ENCODE data around the gene PXDN. TPM values are rescaled to one million over a fixed set of nuclear protein-coding genes. Genes with fewer than 3 reads are reported as not detected.
"Not testable (repeated sequence)": the region's sequence is repeated elsewhere in the genome, so short reads cannot be mapped to it uniquely, and the experiment has no call there.

The PXDN gene
- total RNA-seq, 2 experiments from 2014 or later, result not detected

DNA sequence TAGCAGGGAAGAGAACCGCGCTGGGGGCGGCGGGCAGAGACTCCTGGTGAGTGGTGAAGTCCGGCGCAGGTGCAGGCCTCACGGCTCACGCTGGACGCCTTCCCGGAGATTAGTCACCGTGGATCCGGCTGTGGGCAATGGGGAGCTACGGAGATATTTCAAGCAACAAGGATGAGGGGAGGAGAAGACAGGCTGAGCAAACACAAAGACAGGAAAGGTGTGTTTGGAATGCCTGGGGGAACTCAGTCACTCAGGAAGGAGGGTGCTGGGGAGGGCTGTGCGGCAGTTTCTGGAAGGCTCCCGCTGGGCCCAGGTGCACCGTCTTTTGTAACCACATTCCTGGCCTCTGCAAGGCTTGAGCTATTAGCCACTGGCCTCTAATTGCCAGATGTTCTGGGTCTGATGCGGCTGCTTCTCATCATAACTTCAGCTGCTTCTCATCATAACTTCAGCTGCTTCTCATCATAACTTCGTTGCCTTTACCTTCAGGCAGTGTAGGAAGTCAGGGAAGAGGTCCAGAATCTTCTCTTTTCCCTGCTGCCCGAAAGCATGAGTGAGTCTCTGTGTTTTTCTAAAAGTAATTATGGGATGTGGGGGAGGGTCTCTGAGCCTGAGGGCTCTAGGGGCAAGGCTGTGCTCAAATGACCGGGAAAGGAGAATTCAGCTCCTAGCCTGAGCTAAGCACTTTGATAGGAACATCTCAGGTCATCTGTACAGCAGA is 118.9 kb downstream of the PXDN start:
- no peak for DNase-seq
- H3K4me1 Mint-ChIP-seq (ENCODE audit: low read depth), result no peaks in the 10 kb centered on the region
- POLR2A ChIA-PET, result no interaction called here
- H3K27ac Mint-ChIP-seq, result no peak overlapping the region
- CTCF ChIA-PET, result no interaction called here
- H3K9me3 Mint-ChIP-seq, result no peaks in the 10 kb centered on the region
- H3K4me3 Mint-ChIP-seq, result no peak overlapping the region
- no peaks in the 10 kb centered on the region for H3K36me3 Mint-ChIP-seq
- peaks cover 3% of the 10 kb centered on the region for H3K27me3 Mint-ChIP-seq
- intact Hi-C loops (cut with micrococcal nuclease), result no loop called here

DNA sequence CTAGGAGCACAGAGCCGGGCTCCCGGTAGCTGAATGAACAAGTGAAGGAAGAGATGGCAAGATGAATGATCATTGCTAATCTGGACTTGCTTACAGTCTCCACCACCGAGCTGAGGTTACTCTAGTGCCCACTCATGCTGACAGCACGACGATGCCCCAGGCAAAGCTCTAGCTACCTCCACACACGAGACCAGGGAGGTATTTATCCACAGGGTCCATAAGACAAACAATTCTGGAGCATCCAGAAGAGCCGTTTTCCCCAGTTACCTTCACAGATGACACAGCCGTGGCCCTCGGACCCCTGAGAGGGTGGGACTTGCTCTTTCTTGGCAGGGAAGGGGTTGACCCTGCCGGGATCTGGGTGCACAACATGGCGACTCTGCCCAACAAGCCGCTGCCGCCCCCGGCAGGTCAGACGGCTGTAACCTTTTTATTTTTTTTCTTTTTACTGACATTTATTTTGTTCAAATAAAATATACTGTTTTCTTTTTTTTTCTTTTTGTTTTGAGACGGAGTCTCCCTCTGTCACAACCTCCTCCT is 120.3 kb downstream of the PXDN start:
- H3K27me3 Mint-ChIP-seq, result peaks cover 3% of the 10 kb centered on the region
- intact Hi-C loops (cut with micrococcal nuclease), result no loop called here
- no peak overlapping the region for H3K27ac Mint-ChIP-seq
- POLR2A ChIA-PET, result no interaction called here
- DNase-seq, result no peak
- no peaks in the 10 kb centered on the region for H3K36me3 Mint-ChIP-seq
- CTCF ChIA-PET, result no interaction called here
- H3K4me1 Mint-ChIP-seq (ENCODE audit: low read depth), result no peaks in the 10 kb centered on the region
- no peaks in the 10 kb centered on the region for H3K9me3 Mint-ChIP-seq
- no peak overlapping the region for H3K4me3 Mint-ChIP-seq

DNA sequence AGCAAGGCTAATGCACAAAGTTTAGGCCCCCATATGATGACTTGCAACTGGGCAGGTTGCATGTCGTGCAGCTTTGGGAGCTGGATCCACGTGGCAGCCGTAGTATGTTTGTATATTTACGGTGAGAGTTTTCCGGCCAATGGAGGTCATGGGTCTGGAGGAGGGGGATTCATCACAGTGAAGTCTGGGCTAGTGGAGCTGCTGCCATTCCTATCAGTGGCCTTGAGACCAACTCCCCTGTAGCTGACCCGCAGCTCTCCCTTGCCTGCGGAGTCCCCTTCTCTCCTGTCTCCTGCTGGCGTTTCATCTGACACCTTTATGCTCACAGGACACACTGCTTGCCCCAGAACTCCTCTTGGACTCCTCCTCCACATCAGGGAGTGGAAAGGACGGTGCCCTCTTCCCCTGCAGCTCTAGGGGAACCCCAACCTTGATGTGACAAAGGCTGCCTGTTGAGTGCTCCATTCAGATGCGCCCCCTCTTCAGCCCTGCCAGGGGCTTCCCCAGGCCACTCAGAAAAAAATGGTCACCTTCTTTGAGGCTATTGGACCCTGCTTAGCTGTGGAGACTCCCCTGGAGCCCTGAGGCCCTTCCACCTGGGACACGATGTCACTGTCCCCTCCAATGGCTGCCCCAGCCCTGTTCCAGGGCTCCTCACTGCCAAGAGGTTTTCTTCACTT is 121.7 kb downstream of the PXDN start:
- no peak overlapping the region for H3K4me3 Mint-ChIP-seq
- no peak for DNase-seq
- H3K4me1 Mint-ChIP-seq (ENCODE audit: low read depth), result no peaks in the 10 kb centered on the region
- CTCF ChIA-PET, result no interaction called here
- H3K36me3 Mint-ChIP-seq, result no peaks in the 10 kb centered on the region
- H3K27me3 Mint-ChIP-seq, result peaks cover 3% of the 10 kb centered on the region
- intact Hi-C loops (cut with micrococcal nuclease), result no loop called here
- no peaks in the 10 kb centered on the region for H3K9me3 Mint-ChIP-seq
- H3K27ac Mint-ChIP-seq, result no peak overlapping the region
- POLR2A ChIA-PET, result no interaction called here

DNA sequence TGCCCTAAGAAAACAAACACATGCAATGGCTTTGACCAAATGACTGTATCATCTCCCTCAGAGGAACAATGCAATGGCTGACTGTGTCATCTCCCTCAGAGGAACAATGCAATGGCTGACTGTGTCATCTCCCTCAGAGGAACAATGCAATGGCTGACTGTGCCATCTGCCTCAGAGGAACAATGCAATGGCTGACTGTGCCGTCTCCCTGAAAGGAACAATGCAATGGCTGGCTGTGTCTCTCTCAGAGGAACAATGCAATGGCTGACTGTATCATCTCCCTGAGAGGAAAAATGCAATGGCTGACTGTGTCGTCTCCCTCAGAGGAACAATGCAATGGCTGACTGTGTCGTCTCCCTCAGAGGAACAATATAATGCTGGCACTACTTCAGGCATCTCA is 122.3 kb downstream of the PXDN start:
- intact Hi-C loops (cut with micrococcal nuclease); H3K36me3 Mint-ChIP-seq; DNase-seq; POLR2A ChIA-PET; H3K9me3 Mint-ChIP-seq; H3K27ac Mint-ChIP-seq; H3K4me3 Mint-ChIP-seq; H3K27me3 Mint-ChIP-seq; CTCF ChIA-PET; H3K4me1 Mint-ChIP-seq (ENCODE audit: low read depth): not testable (repeated sequence)

GRCh38 chr2:1621501-1621900 is 122.8 kb downstream of the PXDN start:
- Mint-ChIP-seq H3K27ac (no peak overlapping the region), H3K4me3 (no peak overlapping the region), H3K36me3 (no peaks in the 10 kb centered on the region), H3K4me1 (ENCODE audit: low read depth) (no peaks in the 10 kb centered on the region), H3K27me3 (peaks cover 3% of the 10 kb centered on the region), H3K9me3 (no peaks in the 10 kb centered on the region)
- intact Hi-C loops (cut with micrococcal nuclease), result no loop called here
- no peak for DNase-seq
- ChIA-PET CTCF (no interaction called here), POLR2A (no interaction called here)

DNA sequence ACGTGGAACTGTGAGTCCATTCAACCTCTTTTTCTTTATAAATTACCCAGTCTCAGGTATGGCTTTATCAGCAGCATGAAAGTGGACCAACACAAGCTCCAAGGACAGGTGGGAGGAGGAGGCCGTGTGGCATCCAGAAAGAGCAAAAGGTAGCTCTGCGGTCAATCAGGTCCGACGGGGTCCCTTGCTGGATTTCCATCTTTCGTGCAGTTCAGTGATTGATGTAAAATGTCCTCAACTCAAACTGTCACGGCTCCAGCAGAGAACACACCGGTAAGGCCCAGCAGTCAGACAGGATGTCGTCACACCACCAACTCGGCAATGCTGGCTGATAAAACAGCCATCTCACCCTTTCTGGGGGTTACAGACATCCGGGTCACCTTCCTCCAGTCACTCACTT is 123.3 kb downstream of the PXDN start:
- Mint-ChIP-seq H3K4me1 (ENCODE audit: low read depth) (no peaks in the 10 kb centered on the region), H3K9me3 (no peaks in the 10 kb centered on the region), H3K27ac (no peak overlapping the region), H3K36me3 (no peaks in the 10 kb centered on the region), H3K4me3 (no peak overlapping the region), H3K27me3 (peaks cover 2% of the 10 kb centered on the region)
- POLR2A ChIA-PET, result no interaction called here
- CTCF ChIA-PET, result no interaction called here
- DNase-seq, result no peak
- intact Hi-C loops (cut with micrococcal nuclease), result no loop called here

GRCh38 chr2:1620081-1620480 is 124.2 kb downstream of the PXDN start:
- intact Hi-C loops (cut with micrococcal nuclease), result no loop called here
- H3K27me3 Mint-ChIP-seq, result peaks cover 1% of the 10 kb centered on the region
- DNase-seq, result no peak
- H3K9me3 Mint-ChIP-seq, result no peaks in the 10 kb centered on the region
- no peak overlapping the region for H3K27ac Mint-ChIP-seq
- ChIA-PET POLR2A (no interaction called here), CTCF (no interaction called here)
- no peaks in the 10 kb centered on the region for H3K4me1 Mint-ChIP-seq (ENCODE audit: low read depth)
- no peaks in the 10 kb centered on the region for H3K36me3 Mint-ChIP-seq
- no peak overlapping the region for H3K4me3 Mint-ChIP-seq

DNA sequence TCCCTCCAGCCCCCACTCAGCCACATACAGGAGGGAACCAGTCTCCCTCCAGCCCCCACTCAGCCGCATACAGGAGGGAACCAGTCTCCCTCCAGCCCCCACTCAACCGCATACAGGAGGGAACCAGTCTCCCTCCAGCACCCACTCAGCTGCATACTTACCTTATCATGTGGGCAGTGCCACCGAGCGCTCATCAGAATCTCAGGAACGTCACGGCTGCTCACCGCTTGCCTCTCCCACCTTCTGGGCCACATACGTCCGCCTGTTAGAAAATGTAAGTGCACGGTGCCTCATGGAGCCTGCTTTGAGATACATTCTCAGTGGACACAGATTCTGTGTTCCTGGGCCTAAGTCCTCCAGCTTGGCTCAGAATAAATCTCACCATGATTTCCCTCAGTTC is 124.8 kb downstream of the PXDN start:
- Mint-ChIP-seq H3K36me3 (no peaks in the 10 kb centered on the region), H3K4me1 (ENCODE audit: low read depth) (no peaks in the 10 kb centered on the region), H3K4me3 (no peak overlapping the region), H3K27ac (no peak overlapping the region), H3K27me3 (peaks cover 2% of the 10 kb centered on the region), H3K9me3 (no peaks in the 10 kb centered on the region)
- intact Hi-C loops (cut with micrococcal nuclease), result no loop called here
- ChIA-PET POLR2A (no interaction called here), CTCF (no interaction called here)
- DNase-seq, result no peak

DNA sequence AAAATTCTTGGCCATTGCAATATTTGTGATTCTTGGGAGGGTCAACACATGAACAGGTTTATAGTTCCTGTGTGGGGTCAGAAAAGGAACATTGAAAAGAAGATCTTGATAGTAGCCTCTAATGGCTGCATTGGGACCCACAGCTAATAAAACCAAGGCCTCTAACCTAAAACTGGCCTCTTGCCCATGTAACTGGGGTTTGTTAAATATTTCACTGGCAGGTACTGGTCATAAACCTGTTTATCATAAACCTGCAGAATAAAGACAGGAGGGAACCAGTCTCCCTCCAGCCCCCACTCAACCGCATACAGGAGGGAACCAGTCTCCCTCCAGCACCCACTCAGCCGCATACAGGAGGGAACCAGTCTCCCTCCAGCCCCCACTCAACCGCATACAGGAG is 125.3 kb downstream of the PXDN start:
- H3K9me3 Mint-ChIP-seq, result no peaks in the 10 kb centered on the region
- POLR2A ChIA-PET, result no interaction called here
- intact Hi-C loops (cut with micrococcal nuclease), result no loop called here
- peaks cover 3% of the 10 kb centered on the region for H3K27me3 Mint-ChIP-seq
- DNase-seq, result no peak
- H3K4me1 Mint-ChIP-seq (ENCODE audit: low read depth), result no peaks in the 10 kb centered on the region
- CTCF ChIA-PET, result no interaction called here
- no peaks in the 10 kb centered on the region for H3K36me3 Mint-ChIP-seq
- no peak overlapping the region for H3K4me3 Mint-ChIP-seq
- H3K27ac Mint-ChIP-seq, result no peak overlapping the region

DNA sequence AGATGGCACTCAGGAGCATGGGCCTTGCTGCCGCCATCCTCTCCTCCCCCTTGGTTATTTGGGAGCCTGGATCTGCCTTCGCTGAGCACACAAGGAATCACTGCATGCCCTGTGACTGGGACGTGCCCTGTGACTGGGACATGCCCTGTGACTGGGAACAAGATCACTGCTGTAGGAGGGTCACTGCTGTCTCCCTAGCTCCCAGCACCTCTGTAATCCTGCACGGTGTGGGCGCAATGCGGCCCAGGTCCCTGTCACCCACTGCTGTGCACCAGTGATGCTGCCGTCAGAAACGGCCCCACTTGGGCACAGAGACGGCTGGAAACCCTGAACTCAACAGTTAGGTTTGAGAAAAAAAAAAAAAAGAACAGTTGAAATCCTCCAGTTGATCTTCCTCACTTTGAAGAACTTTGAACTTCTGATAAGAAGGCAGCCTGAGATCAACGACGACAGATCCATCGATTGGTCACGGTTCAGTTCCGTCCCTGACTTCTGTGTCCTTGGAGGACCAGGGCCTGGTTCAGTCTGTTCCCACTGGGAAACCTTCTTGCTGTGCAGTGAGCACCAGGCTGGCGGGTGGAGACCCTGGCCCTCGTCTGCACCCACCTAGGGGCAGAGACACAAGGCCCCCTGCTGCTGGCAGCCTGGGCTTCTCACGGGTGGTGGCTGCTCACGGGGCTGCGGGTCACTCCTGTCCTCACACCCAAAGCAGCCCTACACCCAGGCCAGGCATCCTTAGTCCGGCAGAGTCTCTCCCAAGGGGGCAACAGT is 125.9 kb downstream of the PXDN start:
- Mint-ChIP-seq H3K9me3 (no peaks in the 10 kb centered on the region), H3K4me3 (no peak overlapping the region), H3K36me3 (no peaks in the 10 kb centered on the region), H3K27ac (no peak overlapping the region), H3K27me3 (peaks cover 6% of the 10 kb centered on the region), H3K4me1 (ENCODE audit: low read depth) (no peaks in the 10 kb centered on the region)
- DNase-seq, result no peak
- intact Hi-C loops (cut with micrococcal nuclease), result no loop called here
- POLR2A ChIA-PET, result no interaction called here
- CTCF ChIA-PET, result no interaction called here

DNA sequence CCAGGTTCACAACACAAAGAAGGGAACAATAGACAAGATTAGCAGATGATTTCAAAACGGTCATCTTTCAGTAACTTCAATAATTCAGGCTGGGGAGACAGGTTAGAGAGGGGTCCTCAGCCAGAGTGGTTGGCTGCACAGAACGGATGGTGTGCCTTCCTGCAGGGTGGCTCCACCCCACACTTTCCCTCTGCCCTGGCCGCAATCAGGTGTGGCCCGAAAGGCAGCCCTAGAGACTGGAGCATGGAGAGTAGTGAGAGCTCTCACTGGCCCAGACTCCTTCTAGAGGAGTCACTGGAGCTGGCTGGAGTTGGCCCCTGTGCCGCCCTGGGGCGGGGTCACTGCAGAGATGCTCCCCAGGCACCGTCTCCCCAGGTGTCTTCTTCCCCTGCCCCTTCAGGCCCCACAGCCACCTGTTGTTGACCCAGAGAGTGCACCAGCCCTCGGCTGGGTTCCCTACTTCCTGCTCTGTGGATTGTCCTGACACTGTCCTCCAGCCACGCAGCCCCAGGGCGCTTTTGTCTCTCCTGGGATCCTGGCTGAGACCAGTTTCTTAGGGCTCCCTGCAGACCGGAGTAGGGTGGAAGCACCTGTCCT is 126.8 kb downstream of the PXDN start:
- Mint-ChIP-seq H3K27ac (no peak overlapping the region), H3K4me3 (no peak overlapping the region), H3K4me1 (ENCODE audit: low read depth) (no peaks in the 10 kb centered on the region), H3K36me3 (no peaks in the 10 kb centered on the region), H3K27me3 (peaks cover 5% of the 10 kb centered on the region), H3K9me3 (no peaks in the 10 kb centered on the region)
- DNase-seq, result no peak
- POLR2A ChIA-PET, result no interaction called here
- intact Hi-C loops (cut with micrococcal nuclease), result no loop called here
- CTCF ChIA-PET, result no interaction called here

DNA sequence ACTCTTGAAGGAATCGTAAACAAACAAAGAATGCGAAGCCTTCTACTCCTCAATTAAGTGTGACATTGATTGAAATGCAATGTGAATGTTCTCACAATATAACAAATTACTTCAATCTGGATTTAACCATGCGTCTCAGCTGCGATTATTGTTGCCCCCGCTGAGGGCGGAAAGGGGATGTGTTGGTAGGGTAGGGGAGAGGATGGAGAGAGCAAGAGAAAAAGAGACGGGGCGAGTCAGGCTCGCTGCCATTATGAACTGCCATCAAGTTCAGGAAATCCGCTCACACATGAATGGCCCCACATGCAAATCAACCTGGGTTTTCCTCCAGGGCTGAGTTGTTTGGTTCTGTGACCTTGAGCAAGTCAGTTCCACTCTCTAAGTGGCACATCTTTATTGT is 129.8 kb downstream of the PXDN start:
- no peak for DNase-seq
- H3K27me3 Mint-ChIP-seq, result peaks cover 7% of the 10 kb centered on the region
- no peaks in the 10 kb centered on the region for H3K36me3 Mint-ChIP-seq
- intact Hi-C loops (cut with micrococcal nuclease), result no loop called here
- ChIA-PET POLR2A (no interaction called here), CTCF (no interaction called here)
- H3K27ac Mint-ChIP-seq, result no peak overlapping the region
- no peaks in the 10 kb centered on the region for H3K9me3 Mint-ChIP-seq
- no peak overlapping the region for H3K4me3 Mint-ChIP-seq
- no peaks in the 10 kb centered on the region for H3K4me1 Mint-ChIP-seq (ENCODE audit: low read depth)

All from activated CD4-positive, alpha-beta memory T cell treated with anti-CD3 and anti-CD28 coated beads for 36 hours (primary cell).